GM18519 (cell line): Measurements from ENCODE around the gene YPEL1.
"Not testable (repeated sequence)": the region's sequence is repeated elsewhere in the genome, so short reads cannot be mapped to it uniquely, and the experiment has no call there.

ENCODE experiments used
- ATAC-seq: cut with Tn5 transposase; IDR thresholded peaks from one replicate; pipeline ENCODE4 v1.9.1; 2021; ENCODE audit warnings: mild to moderate bottlenecking, moderate library complexity; ENCODE audit not compliant: unreplicated experiment, low FRiP score

The YPEL1 gene

GRCh38 chr22:21725956-21726649 is 9.5 kb downstream of the YPEL1 start:
- ATAC-seq = no peak

- ATAC-seq = not testable (repeated sequence)
Observed at GRCh38 chr22:21724496-21724895, 11.1 kb downstream of the YPEL1 start.

- ATAC-seq = not testable (repeated sequence)
Observed at GRCh38 chr22:21721195-21721852, 14.3 kb downstream of the YPEL1 start.

DNA sequence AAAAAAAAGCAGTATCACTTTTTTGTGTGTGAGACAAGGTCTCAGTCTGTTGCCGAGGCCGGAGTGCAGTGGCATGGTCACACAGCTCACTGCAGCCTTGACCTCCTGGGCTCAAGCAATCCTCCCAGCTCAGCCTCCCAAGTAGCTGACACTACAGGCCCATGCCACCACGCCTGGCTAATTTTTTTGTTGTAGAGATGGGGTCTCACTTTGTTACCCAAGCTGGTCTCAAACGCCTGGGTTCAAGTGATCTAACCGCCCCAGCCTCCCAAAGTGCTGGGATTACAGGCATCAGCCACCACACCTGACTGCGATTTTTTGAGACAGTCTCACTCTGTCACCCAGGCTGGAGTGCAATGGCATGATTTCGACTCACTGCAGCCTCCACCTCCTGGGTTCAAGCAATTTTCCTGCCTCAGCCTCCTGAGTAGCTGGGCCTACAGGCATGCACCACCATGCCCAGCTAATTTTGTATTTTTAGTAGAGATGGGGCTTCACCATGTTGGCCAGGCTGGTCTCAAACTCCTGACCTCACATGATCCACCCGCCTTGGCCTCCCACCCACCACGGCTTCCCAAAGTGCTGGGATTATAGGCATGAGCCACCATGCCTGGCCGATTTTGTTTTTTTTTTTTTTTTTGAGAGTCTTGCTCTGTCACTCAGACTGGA is 15.3 kb downstream of the YPEL1 start:
- ATAC-seq = not testable (repeated sequence)

- no peak for ATAC-seq
Observed at GRCh38 chr22:21719024-21719423, 16.6 kb downstream of the YPEL1 start.

DNA sequence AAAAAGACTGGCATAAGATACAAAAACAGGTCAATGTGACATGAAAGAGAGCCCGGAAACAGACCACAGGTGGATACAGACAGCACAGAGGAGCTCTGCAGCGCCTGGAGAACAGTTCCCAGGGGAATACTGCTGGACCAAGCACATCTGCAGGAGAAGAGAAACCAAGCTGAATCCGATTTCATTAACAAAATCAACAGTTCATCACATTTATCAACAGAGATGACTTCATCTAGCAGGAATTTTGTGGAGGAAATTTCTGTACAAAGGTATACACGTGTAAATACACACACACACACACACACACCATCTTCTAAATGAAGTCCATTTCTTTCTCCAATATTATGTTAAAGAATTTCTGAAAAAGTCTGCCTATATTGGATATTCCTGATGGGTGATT is 17.1 kb downstream of the YPEL1 start:
- ATAC-seq = no peak

DNA sequence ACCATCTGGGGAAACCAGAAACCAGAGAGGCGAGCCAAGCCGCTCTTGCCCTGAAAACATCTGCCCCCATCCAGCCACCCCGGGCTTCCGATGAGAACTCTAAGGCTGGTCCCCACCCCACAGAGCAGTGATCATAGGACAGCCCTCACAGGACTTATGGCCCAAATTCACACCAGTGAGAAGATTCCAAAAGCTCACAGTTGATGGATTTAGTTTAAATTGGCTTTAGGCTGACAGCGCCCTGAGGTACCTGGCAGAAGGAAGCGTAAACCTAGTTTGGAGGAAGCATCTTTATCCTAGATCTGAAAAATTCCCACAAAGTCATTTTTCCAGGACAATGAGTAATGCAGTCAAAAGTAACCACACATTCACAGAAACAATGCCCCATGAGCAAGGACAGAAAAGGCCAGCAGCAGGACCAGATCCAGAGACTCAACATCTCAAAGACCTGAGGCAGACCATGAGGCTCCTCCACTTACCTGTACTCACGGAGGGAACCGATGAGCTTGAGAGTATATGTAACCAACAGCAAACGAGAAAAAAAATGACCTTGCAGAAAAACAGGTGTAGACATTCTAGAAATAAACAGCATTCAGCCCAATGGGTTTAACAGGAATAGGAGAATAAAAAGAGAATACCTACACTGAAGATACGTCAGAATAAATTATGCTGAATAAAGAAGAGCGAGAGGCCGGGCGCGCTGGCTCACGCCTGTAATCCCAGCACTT is 19.0 kb downstream of the YPEL1 start:
- ATAC-seq = not testable (repeated sequence)

DNA sequence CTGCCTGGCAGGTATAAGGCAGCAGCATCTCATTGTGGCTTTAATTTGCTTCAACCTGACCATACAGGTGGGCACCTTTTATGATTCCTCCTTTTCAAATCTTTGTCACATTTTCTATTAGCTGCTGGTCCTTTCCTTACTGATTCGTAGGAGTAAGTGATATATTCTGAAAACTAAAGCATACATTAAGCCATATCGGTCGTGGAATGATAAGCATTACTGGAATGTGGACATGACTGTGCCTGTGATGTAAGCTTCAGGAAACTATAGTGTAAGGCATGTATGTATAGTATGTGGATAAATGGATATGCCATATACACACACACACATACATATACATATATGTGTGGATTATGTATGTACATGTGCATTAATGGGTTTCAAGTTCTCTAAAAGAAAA is 20.8 kb downstream of the YPEL1 start:
- ATAC-seq = no peak

DNA sequence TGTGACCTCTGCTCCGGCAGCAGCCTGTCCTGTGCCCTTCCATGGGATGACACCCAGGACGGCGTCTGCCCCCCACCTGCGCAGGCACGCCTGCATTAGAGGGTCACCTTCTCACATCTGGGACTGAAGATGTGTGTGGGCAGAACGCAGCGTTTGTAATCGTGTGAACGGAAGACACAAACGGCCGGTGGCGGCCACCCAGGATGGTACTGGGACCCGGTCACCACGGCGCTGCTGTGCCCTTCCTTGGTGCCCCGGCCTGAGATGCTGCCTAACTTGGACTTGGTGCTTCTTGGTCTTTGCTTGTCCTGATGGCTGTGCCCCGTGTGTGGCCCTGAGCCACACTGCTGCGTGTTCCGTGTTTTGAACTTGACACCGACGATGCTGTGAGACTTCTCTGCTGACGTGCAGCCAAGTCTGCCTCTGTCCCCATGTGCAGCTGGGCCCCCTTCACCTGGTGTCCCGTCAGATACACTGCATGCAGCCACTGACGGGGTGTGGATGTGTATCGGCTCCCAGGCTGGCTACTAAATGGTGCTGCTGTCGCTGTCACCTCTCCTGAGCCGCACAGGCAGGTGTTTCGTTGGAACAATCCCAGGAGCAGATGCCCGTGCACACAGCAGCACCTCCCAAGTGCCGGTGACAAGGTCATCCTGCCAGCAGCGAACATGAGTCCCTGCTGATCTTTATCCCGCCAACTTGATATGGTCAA is 21.4 kb downstream of the YPEL1 start:
- no peak for ATAC-seq

DNA sequence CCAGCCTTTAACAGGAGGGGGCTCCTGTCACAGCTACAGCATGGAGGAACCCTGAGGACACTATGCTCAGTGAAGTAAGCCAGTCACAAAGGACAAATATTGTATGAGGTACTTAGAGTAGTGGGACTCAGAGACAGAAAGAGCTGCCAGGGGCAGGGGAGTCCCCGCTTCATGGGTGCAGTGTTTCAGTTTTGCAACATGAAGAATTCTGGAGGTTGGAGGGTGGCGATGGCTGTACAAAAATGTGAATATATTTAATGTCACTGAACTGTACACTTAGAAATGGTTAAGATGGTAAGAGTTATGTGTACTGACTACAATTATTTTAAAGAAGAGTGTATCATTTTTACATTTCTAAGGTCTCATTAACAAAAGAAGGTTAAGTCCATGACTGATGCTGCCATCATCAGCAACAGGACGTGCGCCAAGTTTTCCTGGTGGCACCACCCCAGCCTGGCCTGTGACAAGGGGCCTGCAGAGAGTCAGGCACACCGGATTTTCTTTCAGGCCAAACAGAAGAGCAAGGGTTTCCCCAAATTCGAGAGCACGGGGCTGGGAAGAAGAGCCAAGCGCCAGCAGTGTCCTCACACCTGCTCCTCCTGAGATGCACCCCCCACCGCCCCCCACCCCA is 22.1 kb downstream of the YPEL1 start:
- no peak for ATAC-seq

DNA sequence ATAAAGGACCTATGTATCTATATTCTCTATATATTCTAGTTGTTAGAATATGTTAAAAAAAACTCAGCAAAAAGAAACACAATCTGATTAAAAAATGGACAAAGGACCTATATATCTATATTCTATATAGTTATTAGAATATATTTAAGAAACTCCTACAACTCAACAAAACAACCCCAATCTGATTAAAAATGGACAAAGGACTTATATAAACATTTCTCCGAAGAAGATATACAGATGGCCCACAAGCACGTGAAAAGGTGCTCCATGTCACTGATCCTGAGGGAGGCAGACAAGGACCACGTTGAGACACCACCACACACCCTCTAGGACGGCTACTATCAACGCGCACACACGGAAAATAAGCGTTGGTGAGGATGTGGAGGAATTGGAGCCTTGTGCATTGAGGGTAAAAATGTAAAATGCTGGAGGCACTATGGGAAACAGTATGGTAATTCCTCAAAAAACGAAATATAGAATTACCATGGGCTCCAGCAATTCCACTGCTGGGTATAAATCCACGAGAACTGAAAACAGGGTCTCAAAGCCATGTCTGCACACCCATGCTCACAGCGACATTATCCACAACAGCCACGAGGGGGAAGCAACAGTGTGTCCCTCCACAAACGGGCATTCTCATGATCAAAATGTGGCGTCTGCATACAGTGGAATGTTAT is 22.7 kb downstream of the YPEL1 start:
- ATAC-seq = no peak

GRCh38 chr22:21711851-21712250 is 23.7 kb downstream of the YPEL1 start:
- no peak for ATAC-seq

GRCh38 chr22:21710156-21710555 is 25.4 kb downstream of the YPEL1 start:
- no peak for ATAC-seq

GRCh38 chr22:21709688-21710087 is 25.9 kb downstream of the YPEL1 start:
- ATAC-seq = no peak

- no peak for ATAC-seq
Observed at GRCh38 chr22:21708960-21709359, 26.6 kb downstream of the YPEL1 start.

DNA sequence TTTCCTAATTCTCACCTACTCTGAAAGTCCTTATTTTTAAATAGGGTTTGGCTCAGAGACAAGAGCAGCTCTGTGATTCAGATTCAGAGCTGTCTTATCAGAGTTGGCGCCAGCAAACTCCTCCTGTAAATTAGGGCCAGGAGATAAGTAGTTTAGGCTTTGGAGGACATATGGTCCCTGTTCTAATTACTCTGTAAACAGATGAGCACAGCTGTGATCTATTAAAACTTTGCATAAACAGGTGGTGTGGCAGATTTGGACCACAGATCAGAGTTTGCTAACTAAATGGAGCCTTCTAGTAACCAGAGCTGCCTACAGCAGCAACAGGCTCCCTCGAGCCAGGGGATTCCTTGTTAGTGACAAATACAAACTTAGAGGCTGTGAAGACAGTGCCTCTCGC is 27.9 kb downstream of the YPEL1 start:
- ATAC-seq = no peak

DNA sequence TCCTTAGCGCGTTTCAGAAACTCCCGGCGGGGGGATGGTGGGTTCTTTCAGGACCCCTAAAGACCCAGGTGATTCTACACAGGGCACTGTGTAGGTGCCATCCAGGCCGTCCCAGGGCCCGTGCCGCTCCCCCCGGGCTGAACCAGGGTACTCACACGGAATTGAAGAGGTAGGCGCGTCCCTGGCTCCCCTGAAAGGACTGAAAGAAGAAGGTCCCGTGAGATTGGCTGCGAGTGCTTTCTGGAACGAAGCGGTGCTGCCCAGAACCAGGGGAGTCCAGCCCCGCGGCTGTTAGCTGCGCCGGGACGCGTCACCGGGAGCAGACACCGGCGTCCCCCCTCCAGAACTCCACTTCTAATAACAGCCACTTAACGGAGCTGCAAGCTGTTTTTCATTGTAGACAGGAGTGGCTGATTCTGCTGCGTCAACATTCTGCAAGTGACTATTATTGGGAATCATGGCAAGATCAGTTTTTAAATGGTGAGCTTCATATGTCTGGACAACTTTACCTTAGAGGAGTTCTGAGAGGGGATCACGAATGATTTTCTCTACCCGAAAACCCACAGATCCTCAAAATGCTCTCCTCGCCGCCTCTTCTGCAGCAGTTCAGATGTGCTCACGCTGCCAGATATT is 31.8 kb downstream of the YPEL1 start:
- ATAC-seq = no peak

DNA sequence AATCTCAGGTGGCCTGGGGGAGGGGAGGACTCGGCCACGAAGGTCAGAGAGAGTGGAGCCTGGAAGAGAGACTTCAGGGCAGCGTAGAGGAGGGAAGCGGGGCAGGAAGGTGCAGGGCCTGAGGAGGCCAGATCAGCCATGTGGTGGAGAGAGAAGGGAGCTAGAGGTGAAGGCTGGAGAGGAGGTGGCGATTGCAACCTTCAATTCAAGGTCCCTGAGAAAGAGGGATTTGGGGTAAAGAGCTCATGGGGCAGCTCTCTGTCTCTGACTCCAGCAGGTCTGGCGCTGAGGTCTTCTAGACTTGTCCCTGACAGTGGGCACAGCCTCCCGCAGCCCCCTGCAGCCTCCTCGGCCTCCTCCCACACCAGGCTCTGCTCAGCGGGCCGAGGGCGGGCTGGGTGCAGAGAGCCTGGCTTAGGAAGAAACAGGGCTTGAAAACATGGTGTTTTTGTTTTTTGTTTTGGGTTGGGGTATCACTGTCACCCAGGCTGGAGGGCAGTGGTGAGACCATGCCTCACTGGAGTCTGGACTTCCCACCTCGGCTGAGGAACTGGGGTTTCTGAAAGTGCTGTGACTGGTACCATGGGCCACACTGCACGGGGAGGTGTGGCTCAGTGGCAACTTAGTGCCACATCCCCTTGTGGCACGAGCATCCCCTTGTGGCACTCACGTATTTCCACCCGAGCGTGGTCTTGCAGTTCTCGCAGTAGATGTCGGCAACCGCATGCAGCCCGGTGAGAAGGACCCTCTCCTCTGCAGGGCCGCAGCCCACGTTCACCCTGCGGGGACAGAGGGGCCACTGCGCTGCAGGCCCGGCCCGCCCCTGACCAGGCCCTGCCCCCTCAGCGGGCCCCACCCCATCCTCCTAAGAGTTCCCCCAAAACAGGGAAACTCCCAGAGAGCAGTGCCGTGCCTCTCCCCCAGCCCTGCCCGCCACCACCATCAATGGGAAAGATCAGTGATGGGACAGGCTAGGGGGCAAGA is 32.6 kb downstream of the YPEL1 start:
- ATAC-seq = no peak
